HL-60 (cell line): ENCODE results near the gene TBXAS1.

Experiments
- GABPA ChIP-seq: IDR thresholded peaks from 2 replicates; pipeline ENCODE4 v1.6.1; 2012; ENCODE audit warnings: low read depth
- TF ChIP-seq, protein P1 (sequence below): IDR thresholded peaks from one replicate; pipeline ENCODE4 v1.5.1; 2011; ENCODE audit warnings: low read length, control low read depth, inconsistent platforms; ENCODE audit not compliant: insufficient read depth

DNA sequence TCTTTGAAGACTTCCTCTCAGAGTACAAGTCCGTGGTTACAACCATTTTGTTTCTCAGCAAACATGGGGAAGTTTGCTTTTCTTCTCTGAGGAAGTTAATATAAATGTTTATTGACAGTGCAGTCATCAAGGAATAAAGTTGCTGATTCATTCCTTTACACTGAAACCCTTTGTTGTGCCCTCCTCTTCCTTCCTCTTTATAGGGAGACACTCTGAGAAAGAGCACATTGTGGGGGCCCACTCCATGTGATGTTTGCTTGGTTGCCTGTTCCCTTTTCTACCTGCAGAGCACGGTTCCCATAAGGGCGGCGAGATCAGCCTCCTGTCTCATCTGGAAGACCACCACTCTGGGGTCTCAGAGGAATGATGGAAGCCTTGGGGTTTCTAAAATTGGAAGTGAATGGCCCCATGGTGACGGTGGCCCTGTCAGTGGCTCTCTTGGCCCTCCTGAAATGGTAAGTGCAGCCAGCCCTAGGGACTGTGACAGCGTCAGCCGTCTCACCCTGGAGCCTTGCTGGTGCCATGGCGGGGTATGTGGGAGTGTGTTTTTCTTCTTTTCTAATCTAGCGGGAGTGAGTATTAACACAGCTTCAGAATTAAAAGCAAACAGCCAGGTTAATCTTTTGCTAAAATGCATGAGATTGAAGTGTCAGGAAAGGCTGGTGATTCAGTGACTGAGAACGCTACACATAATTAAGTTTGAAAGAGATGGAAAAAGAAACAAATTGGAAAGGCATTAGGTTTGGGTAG lies at the start of gene TBXAS1:
- TF ChIP-seq, protein P1, sequence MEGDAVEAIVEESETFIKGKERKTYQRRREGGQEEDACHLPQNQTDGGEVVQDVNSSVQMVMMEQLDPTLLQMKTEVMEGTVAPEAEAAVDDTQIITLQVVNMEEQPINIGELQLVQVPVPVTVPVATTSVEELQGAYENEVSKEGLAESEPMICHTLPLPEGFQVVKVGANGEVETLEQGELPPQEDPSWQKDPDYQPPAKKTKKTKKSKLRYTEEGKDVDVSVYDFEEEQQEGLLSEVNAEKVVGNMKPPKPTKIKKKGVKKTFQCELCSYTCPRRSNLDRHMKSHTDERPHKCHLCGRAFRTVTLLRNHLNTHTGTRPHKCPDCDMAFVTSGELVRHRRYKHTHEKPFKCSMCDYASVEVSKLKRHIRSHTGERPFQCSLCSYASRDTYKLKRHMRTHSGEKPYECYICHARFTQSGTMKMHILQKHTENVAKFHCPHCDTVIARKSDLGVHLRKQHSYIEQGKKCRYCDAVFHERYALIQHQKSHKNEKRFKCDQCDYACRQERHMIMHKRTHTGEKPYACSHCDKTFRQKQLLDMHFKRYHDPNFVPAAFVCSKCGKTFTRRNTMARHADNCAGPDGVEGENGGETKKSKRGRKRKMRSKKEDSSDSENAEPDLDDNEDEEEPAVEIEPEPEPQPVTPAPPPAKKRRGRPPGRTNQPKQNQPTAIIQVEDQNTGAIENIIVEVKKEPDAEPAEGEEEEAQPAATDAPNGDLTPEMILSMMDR, result no peak
- no peak for TF ChIP-seq GABPA
